Thoracic aorta endothelial cell (primary cell): ENCODE results near the gene SYCP2. TPM values are rescaled to one million over a fixed set of nuclear protein-coding genes. Genes with fewer than 3 reads are reported as not detected.

Experiments
- small RNA-seq: library from RNA; depleted of rRNA; stranded (forward); fragments of <200 nt; gene quantifications from one replicate; pipeline ENCODE3, GENCODE V24; 2012
- total RNA-seq: library from RNA; depleted of rRNA; stranded (reverse); fragments of >200 nt; gene quantifications from 2 replicates; pipeline ENCODE4 v1.2.3, GENCODE V29; 2012

The SYCP2 gene
- 0.50 and 0.80 TPM in 2 replicates for total RNA-seq

GRCh38 chr20:59933296-59933848 lies at the start of gene SYCP2:
SYCP2 (minus strand) TSS chr20:59933637; CDS start chr20:59922413, 11,224 bp downstream.

GRCh38 chr20:59958123-59958522 lies 24.7 kb upstream of the SYCP2 start, which contains the start of gene CDH26:
CDH26 (plus strand) TSS chr20:59958423; CDS start chr20:59958727, 304 bp downstream.

GRCh38 chr20:59940129-59940955 lies 6.9 kb upstream of the SYCP2 start, which contains the start of the genes FAM217B and PPP1R3D:
FAM217B (plus strand) TSS chr20:59940389; CDS start chr20:59943944, 3,555 bp downstream.
PPP1R3D (minus strand) TSS chr20:59940305; CDS start chr20:59939931, 374 bp downstream.

Small RNAs within 50 kb of the gene (small RNA-seq; reads per million reads assigned to genes)
- not detected for gene RNU7-141P

Other genes with a start within 250 kb of the SYCP2 start
- gene PPP1R3D, start 6.7 kb upstream of the SYCP2 start, total RNA-seq: 6.5 and 7.5 TPM in 2 replicates
- gene FAM217B, start 6.8 kb upstream of the SYCP2 start, total RNA-seq: 7.8 and 8.1 TPM in 2 replicates
- gene CDH26, start 24.8 kb upstream of the SYCP2 start, total RNA-seq: 0.07 TPM in 1 of 2 replicates, not detected in the other